Spinal cord (tissue), 10 donors: Measurements from ENCODE around the gene TP63. TPM values are rescaled to one million over a fixed set of nuclear protein-coding genes. Genes with fewer than 3 reads are reported as not detected.
"Not testable (repeated sequence)": the region's sequence is repeated elsewhere in the genome, so short reads cannot be mapped to it uniquely, and the experiment has no call there.

Experiments
- DNase-seq, 6 donors: peaks; one replicate each; pipeline versions ENCODE4 v3.0.0 to v3.0.0-alpha.2; 2013 to 2015; ENCODE audit warnings: low spot score in 6 of 6, low read depth in 4 of 6
- H3K27ac ChIP-seq: one replicate; pipeline ENCODE4 v1.5.1; 2013; ENCODE audit warnings: low read depth, low read length, control low read depth
- H3K27me3 ChIP-seq: one replicate; pipeline ENCODE4 v1.6.1; 2013; ENCODE audit warnings: low read length; ENCODE audit not compliant: control insufficient read depth, insufficient read depth
- H3K36me3 ChIP-seq: one replicate; pipeline ENCODE4 v1.6.1; 2013; ENCODE audit warnings: low read length; ENCODE audit not compliant: control insufficient read depth, insufficient read depth
- H3K4me1 ChIP-seq: one replicate; pipeline ENCODE4 v1.6.1; 2013; ENCODE audit warnings: low read length; ENCODE audit not compliant: control insufficient read depth, insufficient read depth
- H3K4me3 ChIP-seq: one replicate; pipeline ENCODE4 v1.5.1; 2013; ENCODE audit warnings: low read depth, low read length, control low read depth
- H3K9me3 ChIP-seq: one replicate; pipeline ENCODE4 v1.6.1; 2013; ENCODE audit warnings: low read length; ENCODE audit not compliant: control insufficient read depth, insufficient read depth
- WGBS: methylation state at CpG from one replicate; pipeline ENCODE4 v1.1.5; 2013; ENCODE audit warnings: missing lambda C conversion rate; ENCODE audit not compliant: insufficient coverage; 5-methylcytosine and 5-hydroxymethylcytosine counted together
- polyA plus RNA-seq, 2 donors: library from polyadenylated mRNA; unstranded; fragments of 120-200 nt; gene quantifications; one replicate each; pipeline ENCODE4 v1.2.1, GENCODE V29; 2013; ENCODE audit not compliant: insufficient read length in 2 of 2
- total RNA-seq, 2 donors: library from RNA; depleted of rRNA in 1 of 2; stranded (reverse); fragments of 120-200 nt in 1 of 2; fragments of >200 nt in 1 of 2; gene quantifications; one replicate each; pipeline versions ENCODE4 v1.2.3 to v1.2.4, GENCODE V29; 2013 to 2014
- donor health status: healthy.

The TP63 gene
- total and polyA plus RNA-seq, 4 donors = 0.29 to 4.3 (median 2.2) TPM

DNA sequence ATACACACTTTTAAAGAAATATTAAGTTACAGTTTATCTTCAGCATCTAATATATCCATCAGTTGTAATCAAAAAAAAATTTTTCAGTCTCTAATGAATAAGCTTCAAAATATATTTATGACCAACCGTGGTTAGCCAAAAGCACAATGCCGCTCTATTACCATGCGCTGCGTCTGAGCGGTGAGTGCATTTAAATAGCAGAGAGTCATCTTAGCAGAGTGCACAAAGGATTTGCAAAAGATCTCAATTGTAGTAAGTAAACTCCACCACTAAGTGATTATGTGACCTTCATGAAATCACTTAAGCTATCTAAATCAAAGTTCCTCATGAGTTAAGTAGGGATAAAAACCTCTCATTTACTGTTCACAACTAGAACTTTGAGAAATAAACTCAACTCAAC lies 4.9 kb downstream of the TP63 start:
- no CpG with 5 or more reads among the region's 5 CpGs for WGBS
- Histone ChIP-seq H3K27me3 (no peaks in the 10 kb centered on the region), H3K9me3 (no peaks in the 10 kb centered on the region), H3K27ac (no peak overlapping the region), H3K4me1 (no peaks in the 10 kb centered on the region), H3K4me3 (no peak overlapping the region), H3K36me3 (no peaks in the 10 kb centered on the region)
- DNase-seq = no peak

DNA sequence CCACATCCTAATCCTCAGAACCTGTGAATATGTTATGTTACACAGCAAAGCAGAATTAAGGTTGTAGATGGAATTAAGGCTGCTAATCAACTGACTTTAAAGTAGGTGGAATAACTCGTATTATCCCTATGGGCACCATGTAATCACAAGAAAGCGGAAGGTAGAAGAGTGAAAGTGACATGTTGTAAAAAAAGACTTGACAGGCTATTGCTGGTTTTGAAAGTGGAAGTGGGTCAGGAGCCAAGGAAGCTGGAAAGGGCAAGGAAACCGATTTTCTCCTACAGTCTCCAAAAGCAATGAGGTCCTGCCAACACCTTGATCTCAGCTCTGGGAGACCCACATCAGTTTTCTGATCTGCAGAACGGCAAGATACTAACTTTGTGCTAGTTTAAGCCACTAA lies 6.6 kb downstream of the TP63 start:
- H3K36me3 ChIP-seq = no peaks in the 10 kb centered on the region
- H3K4me3 ChIP-seq = no peak overlapping the region
- 100% methylated on average over 3 of the region's 4 CpGs for WGBS
- DNase-seq = no peak
- H3K27ac ChIP-seq = no peak overlapping the region
- H3K4me1 ChIP-seq = no peaks in the 10 kb centered on the region
- no peaks in the 10 kb centered on the region for H3K27me3 ChIP-seq
- no peaks in the 10 kb centered on the region for H3K9me3 ChIP-seq

DNA sequence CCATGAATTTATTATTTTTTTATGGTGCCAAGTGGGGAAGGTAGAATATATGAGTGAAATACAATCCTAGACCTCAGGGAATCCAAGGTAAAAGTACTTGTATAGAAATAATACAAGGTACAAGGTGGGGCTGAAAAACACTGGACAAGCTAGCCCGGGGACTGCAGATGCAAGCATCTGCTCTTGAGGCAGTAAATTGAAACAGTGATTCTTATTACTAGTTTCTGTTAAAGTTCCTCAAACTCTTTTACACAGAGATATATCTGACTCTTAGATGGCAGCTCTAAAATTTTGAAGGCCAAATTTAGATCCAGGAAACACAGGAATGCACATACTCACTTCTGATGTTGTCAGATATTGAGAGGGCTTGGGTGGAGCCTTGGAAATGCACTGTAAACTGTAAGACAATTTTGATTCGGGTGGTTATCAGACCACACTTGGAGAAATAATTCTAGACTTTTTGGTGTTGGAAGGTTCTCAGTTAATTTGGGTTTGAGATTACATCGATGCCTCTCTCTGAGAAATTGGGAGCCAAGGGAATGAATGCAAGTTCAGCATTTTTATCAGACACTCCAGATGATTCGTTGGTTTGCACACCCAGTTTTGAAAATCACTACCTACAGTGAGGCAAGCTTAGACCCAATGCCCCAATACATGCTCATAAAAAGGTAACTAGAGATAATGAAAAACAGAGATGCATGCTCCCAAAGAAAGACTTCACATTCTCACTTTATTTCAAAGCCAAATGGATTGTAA lies 7.3 kb downstream of the TP63 start:
- H3K4me1 ChIP-seq = no peaks in the 10 kb centered on the region
- H3K27me3 ChIP-seq = no peaks in the 10 kb centered on the region
- H3K27ac ChIP-seq = no peak overlapping the region
- DNase-seq = no peak
- no peak overlapping the region for H3K4me3 ChIP-seq
- 100% methylated on average over 1 of the region's 4 CpGs for WGBS
- no peaks in the 10 kb centered on the region for H3K9me3 ChIP-seq
- no peaks in the 10 kb centered on the region for H3K36me3 ChIP-seq

DNA sequence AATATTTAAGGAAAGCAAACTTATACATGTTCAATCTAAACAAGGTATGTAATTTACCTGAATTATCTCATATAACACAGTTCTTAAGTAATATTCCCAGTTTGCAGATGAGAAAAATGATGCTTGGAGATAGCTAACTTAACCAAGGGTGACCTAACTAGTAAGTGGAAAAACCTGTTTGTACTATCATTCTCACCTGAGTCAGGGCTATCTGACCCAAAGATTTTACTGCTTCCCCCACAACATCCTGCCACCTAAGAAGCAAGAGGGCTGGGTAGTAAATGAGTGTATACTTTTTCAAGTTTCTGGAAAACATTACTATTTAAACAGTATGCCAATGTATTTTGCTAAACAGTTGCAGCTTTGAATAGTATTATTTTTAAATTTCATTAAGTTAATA lies 10.6 kb downstream of the TP63 start:
- Histone ChIP-seq H3K4me1 (no peaks in the 10 kb centered on the region), H3K4me3 (no peak overlapping the region), H3K9me3 (no peaks in the 10 kb centered on the region), H3K27me3 (no peaks in the 10 kb centered on the region), H3K36me3 (no peaks in the 10 kb centered on the region), H3K27ac (no peak overlapping the region)
- DNase-seq = no peak

DNA sequence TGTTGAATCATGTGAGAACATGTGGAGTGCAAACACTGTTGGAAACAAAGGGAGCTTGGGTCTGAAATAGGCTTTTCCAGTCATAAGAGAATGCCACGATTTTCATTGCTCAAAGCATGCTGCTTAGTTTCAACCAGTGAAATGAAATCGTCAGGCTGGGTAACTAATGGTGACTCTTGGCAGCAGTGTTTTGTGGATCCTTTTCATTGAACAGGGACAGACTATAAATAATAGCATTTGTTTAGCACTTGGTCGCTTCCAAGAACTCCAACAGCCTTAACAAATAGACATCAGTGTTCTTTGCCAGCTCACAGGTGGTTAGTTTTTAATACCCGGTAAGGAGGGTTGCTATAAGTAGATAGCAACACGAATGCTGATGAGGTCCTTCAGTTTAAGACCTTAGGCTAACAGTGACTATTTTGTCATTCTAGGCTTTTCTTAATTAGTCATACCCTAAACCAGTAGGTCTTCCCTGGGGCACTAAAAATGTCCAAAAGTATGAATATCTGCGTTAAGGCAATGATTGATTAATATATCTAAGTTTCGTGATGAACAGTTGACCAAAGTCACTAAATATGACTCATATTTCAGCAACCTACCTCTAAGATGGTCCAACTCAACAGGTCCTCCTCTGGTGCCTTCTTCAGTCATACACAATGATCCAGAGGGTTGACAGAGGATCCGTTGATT lies 15.8 kb downstream of the TP63 start:
- H3K4me3 ChIP-seq = no peak overlapping the region
- H3K4me1 ChIP-seq = no peaks in the 10 kb centered on the region
- DNase-seq = peak in 5 of 6 donors; percentile 36 to 76 (median 53)
- no CpG with 5 or more reads among the region's 8 CpGs for WGBS
- no peak overlapping the region for H3K27ac ChIP-seq
- no peaks in the 10 kb centered on the region for H3K36me3 ChIP-seq
- no peaks in the 10 kb centered on the region for H3K27me3 ChIP-seq
- H3K9me3 ChIP-seq = no peaks in the 10 kb centered on the region

DNA sequence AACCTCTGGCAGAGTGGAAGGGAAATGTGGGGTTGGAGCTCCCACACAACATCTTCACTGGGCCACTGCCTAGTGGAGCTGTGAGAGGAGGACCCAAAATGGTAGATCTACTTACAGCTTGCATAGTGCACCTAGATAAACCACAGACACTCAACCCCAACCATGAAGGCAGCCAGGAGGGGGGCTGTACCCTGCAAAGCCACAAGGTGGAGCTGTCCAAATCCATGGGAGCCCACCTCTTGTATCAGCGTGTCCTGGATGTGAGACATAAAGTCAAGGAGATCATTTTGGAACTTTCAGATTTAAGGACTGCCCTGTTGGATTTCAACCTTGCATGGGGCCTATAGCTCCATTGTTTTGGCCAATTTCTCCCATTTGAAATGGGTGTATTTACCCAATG lies 20.9 kb downstream of the TP63 start:
- no peak for DNase-seq
- no CpG with 5 or more reads among the region's 1 CpG for WGBS

DNA sequence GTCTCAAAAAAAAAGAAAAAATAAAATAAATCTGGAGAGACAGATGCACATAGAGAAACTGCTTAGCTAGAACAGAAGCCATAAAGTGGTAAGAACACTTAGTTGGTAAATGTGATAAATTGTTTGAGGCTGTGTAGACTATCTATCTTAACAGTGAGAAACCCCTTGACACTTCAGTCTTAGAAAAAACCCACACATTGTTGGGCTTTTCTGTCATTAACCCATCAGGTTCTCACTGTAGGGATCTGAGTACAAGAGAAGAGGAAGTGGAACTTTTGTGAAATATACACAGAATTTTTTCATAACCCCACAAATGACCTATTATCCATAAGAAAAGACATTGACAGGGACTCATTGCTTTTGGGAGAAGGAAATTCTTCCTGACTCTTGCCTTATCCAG lies 24.4 kb downstream of the TP63 start:
- no peaks in the 10 kb centered on the region for H3K4me1 ChIP-seq
- no peaks in the 10 kb centered on the region for H3K27me3 ChIP-seq
- no peak for DNase-seq
- H3K4me3 ChIP-seq = no peak overlapping the region
- H3K27ac ChIP-seq = no peak overlapping the region
- H3K9me3 ChIP-seq = peaks cover 3% of the 10 kb centered on the region
- H3K36me3 ChIP-seq = no peaks in the 10 kb centered on the region

More for the DNA sequence above, 20.9 kb downstream of the TP63 start:
- H3K4me3 ChIP-seq = no peak overlapping the region
- no peaks in the 10 kb centered on the region for H3K4me1 ChIP-seq
- H3K27me3 ChIP-seq = no peaks in the 10 kb centered on the region
- no peak overlapping the region for H3K27ac ChIP-seq
- H3K9me3 ChIP-seq = peaks cover 3% of the 10 kb centered on the region
- H3K36me3 ChIP-seq = no peaks in the 10 kb centered on the region

DNA sequence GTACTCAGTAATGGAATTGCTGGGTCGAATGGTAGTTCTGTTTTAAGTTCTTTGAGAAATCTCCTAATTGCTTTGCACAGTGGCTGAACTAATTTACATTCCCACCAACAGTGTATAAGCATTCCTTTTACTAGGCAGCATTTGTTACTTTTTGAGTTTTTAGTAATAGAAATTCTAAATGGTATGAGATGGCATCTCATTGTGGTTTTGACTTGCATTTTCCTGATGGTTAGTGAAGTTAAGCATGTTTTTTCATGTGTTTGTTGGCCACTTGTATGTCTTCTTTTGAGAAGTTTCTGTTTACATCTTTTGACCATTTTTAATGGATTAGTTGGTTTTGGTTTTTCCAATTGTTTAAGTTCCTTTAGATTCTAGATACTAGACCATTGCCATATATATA lies 28.4 kb downstream of the TP63 start:
- no peak for DNase-seq
- Histone ChIP-seq H3K4me1 (no peaks in the 10 kb centered on the region), H3K9me3 (peaks cover 3% of the 10 kb centered on the region), H3K27ac (no peak overlapping the region), H3K36me3 (no peaks in the 10 kb centered on the region), H3K4me3 (no peak overlapping the region), H3K27me3 (no peaks in the 10 kb centered on the region)
- WGBS = no CpG with 5 or more reads among the region's 1 CpG

DNA sequence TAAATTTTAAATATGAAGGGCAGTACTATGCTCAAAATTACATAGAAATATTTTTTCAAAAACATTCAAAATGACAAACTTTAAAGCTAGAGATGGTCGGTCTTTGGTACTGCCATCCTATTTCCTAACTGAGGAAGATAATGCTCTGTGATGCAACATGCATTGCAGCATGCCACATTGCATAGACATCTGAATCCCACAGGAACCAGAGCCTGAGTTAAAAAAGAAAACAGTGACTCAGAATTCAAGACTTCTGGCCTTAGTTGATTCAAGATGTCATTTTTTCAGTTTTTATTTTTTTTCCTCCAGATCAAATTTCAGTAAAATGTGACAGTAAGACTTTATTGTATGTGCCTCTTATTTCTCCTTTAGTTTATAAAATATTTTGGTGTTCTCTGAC lies 33.1 kb downstream of the TP63 start:
- peak in 1 of 6 donors; percentile 2 for DNase-seq
- Histone ChIP-seq H3K36me3 (no peaks in the 10 kb centered on the region), H3K9me3 (no peaks in the 10 kb centered on the region), H3K27ac (no peak overlapping the region), H3K27me3 (no peaks in the 10 kb centered on the region), H3K4me3 (no peak overlapping the region), H3K4me1 (no peaks in the 10 kb centered on the region)
- 100% methylated on average over 1 of the region's 1 CpG for WGBS

DNA sequence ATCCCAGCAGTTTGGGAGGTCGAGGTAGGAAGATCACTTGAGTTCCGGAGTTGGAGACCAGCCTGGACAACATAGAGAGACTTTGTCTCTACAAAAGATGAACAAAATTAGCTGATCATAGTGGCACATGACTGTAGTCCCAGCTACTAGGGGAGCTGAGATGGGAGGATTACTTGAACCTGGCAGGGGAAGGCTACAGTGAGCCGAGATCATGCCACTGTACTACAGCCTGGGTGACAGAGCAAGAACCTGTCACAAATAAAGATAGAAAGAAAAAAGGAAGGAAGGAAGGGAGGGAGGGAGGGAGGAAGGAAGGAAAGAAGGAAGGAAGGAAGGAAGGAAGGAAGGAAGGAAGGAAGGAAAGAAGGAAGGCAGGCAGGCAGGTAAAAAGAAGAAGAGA lies 41.2 kb downstream of the TP63 start:
- not testable (repeated sequence) for H3K4me1 ChIP-seq, H3K27me3 ChIP-seq, H3K9me3 ChIP-seq, DNase-seq, H3K4me3 ChIP-seq, H3K27ac ChIP-seq, H3K36me3 ChIP-seq
- 90% methylated on average over 1 of the region's 3 CpGs for WGBS
